Muscle layer of colon (tissue), 2 donors: ENCODE data around the gene RUBCNL.

Experiments used
- H3K27ac ChIP-seq: one replicate; pipeline ENCODE4 v1.7.0; 2013; ENCODE audit warnings: low read depth, mild to moderate bottlenecking, low read length, moderate library complexity
- H3K27me3 ChIP-seq, 2 donors: one replicate each; pipeline ENCODE4 v1.7.0; 2013; ENCODE audit warnings: low read length in 2 of 2, mild to moderate bottlenecking in 2 of 2; ENCODE audit not compliant: insufficient read depth in 2 of 2, control insufficient read depth in 1 of 2
- H3K36me3 ChIP-seq: one replicate; pipeline ENCODE4 v1.7.0; 2013; ENCODE audit warnings: mild to moderate bottlenecking, low read length; ENCODE audit not compliant: insufficient read depth
- H3K4me1 ChIP-seq: one replicate; pipeline ENCODE4 v1.7.0; 2013; ENCODE audit warnings: mild to moderate bottlenecking, low read length; ENCODE audit not compliant: insufficient read depth
- H3K4me3 ChIP-seq, 2 donors: one replicate each; pipeline ENCODE4 v1.7.0; 2013; ENCODE audit warnings: low read length in 2 of 2, low read depth in 1 of 2, mild to moderate bottlenecking in 1 of 2, moderate library complexity in 1 of 2
- H3K9ac ChIP-seq: one replicate; pipeline ENCODE4 v1.7.0; 2013; ENCODE audit warnings: low read length
- H3K9me3 ChIP-seq: one replicate; pipeline ENCODE4 v1.7.0; 2013; ENCODE audit warnings: mild to moderate bottlenecking, low read length
- donor health status: abdominal sarcoma.
- donor health status: Adenocarcinoma of cecum.

RUBCNL gene

GRCh38 chr13:46339035-46339666 lies 47.9 kb downstream of the RUBCNL start:
- H3K4me1 ChIP-seq: no peaks in the 10 kb centered on the region
- no peaks in the 10 kb centered on the region for H3K27me3 ChIP-seq
- no peak overlapping the region for H3K27ac ChIP-seq
- H3K9ac ChIP-seq: no peak overlapping the region
- no peaks in the 10 kb centered on the region for H3K9me3 ChIP-seq
- H3K36me3 ChIP-seq: no peaks in the 10 kb centered on the region
- H3K4me3 ChIP-seq: no peak overlapping the region

DNA sequence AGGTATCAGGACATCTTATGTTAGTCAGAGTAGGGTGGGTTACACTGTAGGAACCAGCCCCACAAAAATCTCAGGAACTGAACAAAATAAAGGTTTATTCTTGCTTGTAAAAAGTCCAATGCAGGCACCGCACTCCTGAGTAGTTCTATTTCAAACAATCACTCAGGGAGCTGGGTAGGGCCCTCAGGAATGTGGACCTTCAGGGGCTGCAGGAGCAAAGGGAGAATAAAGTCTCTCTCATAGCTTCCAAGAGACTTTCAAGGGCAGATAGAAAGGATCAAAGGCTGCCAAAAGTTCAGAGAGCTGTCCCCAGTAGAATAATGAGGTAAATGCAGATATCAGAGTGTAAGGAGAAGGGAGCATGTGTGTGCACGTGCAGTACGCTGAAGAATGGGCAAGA lies 49.4 kb downstream of the RUBCNL start:
- Histone ChIP-seq H3K27me3 (no peaks in the 10 kb centered on the region), H3K27ac (no peak overlapping the region), H3K4me3 (no peak overlapping the region), H3K4me1 (no peaks in the 10 kb centered on the region), H3K36me3 (no peaks in the 10 kb centered on the region), H3K9ac (no peak overlapping the region), H3K9me3 (no peaks in the 10 kb centered on the region)

- H3K27me3 ChIP-seq: no peaks in the 10 kb centered on the region
- no peak overlapping the region for H3K27ac ChIP-seq
- H3K9me3 ChIP-seq: no peaks in the 10 kb centered on the region
- no peaks in the 10 kb centered on the region for H3K4me1 ChIP-seq
- H3K4me3 ChIP-seq: no peak overlapping the region
- H3K9ac ChIP-seq: no peak overlapping the region
- no peaks in the 10 kb centered on the region for H3K36me3 ChIP-seq
These were observed 52.8 kb downstream of the RUBCNL start for GRCh38 chr13:46334035-46334822.

DNA sequence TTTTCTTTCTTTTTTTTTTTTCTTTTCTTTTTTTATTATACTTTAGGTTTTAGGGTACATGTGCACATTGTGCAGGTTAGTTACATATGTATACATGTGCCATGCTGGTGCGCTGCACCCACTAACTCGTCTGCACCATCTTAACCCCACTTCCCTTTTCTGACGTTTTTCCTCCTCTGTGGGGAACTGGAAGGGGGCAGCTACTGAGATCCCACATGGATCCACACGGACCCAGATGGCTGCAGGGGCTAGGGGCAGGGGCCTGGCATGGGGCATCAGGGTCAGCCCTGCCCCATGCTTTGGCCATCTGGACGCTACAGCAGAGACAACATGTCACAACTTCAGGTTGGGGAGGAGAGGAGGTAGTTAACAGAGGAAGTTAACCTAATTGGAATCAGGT lies 54.3 kb downstream of the RUBCNL start:
- no peak overlapping the region for H3K4me3 ChIP-seq
- no peak overlapping the region for H3K9ac ChIP-seq
- H3K36me3 ChIP-seq: no peaks in the 10 kb centered on the region
- no peak overlapping the region for H3K27ac ChIP-seq
- H3K4me1 ChIP-seq: no peaks in the 10 kb centered on the region
- H3K27me3 ChIP-seq: no peaks in the 10 kb centered on the region
- no peaks in the 10 kb centered on the region for H3K9me3 ChIP-seq

- Histone ChIP-seq H3K36me3 (no peaks in the 10 kb centered on the region), H3K4me3 (no peak overlapping the region), H3K9ac (no peak overlapping the region), H3K27ac (no peak overlapping the region), H3K27me3 (no peaks in the 10 kb centered on the region), H3K9me3 (no peaks in the 10 kb centered on the region), H3K4me1 (no peaks in the 10 kb centered on the region)
These were observed 57.4 kb downstream of the RUBCNL start for GRCh38 chr13:46329624-46330023.

- no peaks in the 10 kb centered on the region for H3K27me3 ChIP-seq
- no peaks in the 10 kb centered on the region for H3K9me3 ChIP-seq
- H3K27ac ChIP-seq: no peak overlapping the region
- H3K4me1 ChIP-seq: no peaks in the 10 kb centered on the region
- no peak overlapping the region for H3K9ac ChIP-seq
- H3K36me3 ChIP-seq: no peaks in the 10 kb centered on the region
- no peak overlapping the region for H3K4me3 ChIP-seq
These were observed 59.8 kb downstream of the RUBCNL start for GRCh38 chr13:46327246-46327645.

GRCh38 chr13:46324976-46325375 lies 62.1 kb downstream of the RUBCNL start:
- H3K4me1 ChIP-seq: no peaks in the 10 kb centered on the region
- no peaks in the 10 kb centered on the region for H3K9me3 ChIP-seq
- H3K27ac ChIP-seq: no peak overlapping the region
- no peaks in the 10 kb centered on the region for H3K27me3 ChIP-seq
- H3K36me3 ChIP-seq: no peaks in the 10 kb centered on the region
- H3K4me3 ChIP-seq: no peak overlapping the region
- no peak overlapping the region for H3K9ac ChIP-seq

DNA sequence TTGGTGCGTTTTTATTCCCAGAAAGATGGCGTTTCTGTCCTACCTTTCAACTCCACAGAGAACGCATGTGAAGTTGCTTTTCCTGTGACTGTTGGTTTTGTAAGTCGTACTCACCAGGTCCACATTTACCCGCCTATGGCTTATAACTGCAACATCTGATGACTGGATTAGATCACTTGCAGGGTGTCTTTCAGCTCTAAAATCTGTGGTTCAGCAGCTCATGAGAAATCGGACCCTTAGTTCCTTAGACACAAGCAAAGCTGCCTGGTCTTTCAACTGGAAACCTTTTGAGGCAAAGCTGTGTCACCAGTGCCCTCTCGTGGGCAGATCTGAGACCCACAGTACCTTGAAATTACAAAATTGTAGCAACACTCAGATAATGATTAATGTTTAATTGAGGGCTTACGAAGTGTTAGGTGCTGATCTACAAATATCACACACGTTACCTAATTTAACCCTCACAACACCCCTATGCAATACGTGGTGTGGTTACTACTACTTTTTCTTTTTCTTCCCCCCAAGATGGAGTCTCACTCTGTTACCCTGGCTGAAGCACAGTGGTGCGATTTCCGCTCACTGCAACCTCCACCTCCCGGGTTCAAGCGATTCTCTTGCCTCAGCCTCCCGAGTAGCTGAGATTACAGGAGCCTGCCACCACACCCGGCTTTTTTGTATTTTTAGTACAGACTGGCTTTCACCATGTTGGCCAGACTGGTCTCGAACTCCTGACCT lies 65.4 kb downstream of the RUBCNL start:
- no peaks in the 10 kb centered on the region for H3K4me1 ChIP-seq
- H3K27me3 ChIP-seq: no peaks in the 10 kb centered on the region
- no peaks in the 10 kb centered on the region for H3K36me3 ChIP-seq
- H3K4me3 ChIP-seq: no peak overlapping the region
- no peak overlapping the region for H3K27ac ChIP-seq
- no peak overlapping the region for H3K9ac ChIP-seq
- no peaks in the 10 kb centered on the region for H3K9me3 ChIP-seq

DNA sequence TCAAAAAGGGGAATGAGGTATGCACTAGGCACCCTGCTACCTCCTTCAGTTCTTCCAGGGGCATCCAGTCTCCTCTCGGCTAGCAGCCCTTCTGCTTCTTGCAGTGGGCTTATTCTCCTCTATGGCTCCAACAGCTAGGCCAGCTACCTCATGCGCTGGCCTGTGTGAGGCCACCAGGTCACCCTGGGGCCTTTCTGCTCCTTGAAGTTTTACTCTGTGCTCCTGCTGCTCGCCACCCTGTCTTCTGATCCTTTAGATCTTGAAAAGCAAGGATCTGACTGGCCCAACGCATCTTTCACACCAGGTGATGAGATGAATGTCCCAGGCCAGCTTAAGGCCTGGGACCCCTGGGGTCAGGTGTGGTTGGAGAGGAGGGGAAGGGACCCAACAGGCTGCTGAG lies 66.2 kb downstream of the RUBCNL start:
- H3K27ac ChIP-seq: no peak overlapping the region
- H3K4me3 ChIP-seq: no peak overlapping the region
- no peak overlapping the region for H3K9ac ChIP-seq
- H3K9me3 ChIP-seq: no peaks in the 10 kb centered on the region
- H3K4me1 ChIP-seq: no peaks in the 10 kb centered on the region
- no peaks in the 10 kb centered on the region for H3K27me3 ChIP-seq
- no peaks in the 10 kb centered on the region for H3K36me3 ChIP-seq

- H3K4me1 ChIP-seq: no peaks in the 10 kb centered on the region
- H3K9ac ChIP-seq: no peak overlapping the region
- H3K9me3 ChIP-seq: no peaks in the 10 kb centered on the region
- H3K27me3 ChIP-seq: no peaks in the 10 kb centered on the region
- H3K4me3 ChIP-seq: no peak overlapping the region
- H3K36me3 ChIP-seq: no peaks in the 10 kb centered on the region
- H3K27ac ChIP-seq: no peak overlapping the region
These were observed 66.6 kb downstream of the RUBCNL start for GRCh38 chr13:46320406-46320805.

GRCh38 chr13:46318986-46319385 lies 68.1 kb downstream of the RUBCNL start:
- Histone ChIP-seq H3K9me3 (no peaks in the 10 kb centered on the region), H3K9ac (no peak overlapping the region), H3K36me3 (no peaks in the 10 kb centered on the region), H3K27ac (no peak overlapping the region), H3K4me1 (no peaks in the 10 kb centered on the region), H3K27me3 (no peaks in the 10 kb centered on the region), H3K4me3 (no peak overlapping the region)
